GM23338 (cell line): ENCODE measurements around the gene TMPRSS5. TPM values are rescaled to one million over a fixed set of nuclear protein-coding genes. Genes with fewer than 3 reads are reported as not detected.

Source experiments
- ATAC-seq: fragments of 200-7000 bp; cut with Tn5 transposase; 3 replicates; pipeline ENCODE4 v1.9.1; 2020
- DNase-seq: peaks from one replicate; pipeline ENCODE4 v3.0.0-alpha.2; 2015; ENCODE audit warnings: low spot score
- H2AFZ ChIP-seq: fragments of 200-600 bp; sonication (generic); 2 replicates; pipeline ENCODE4 v1.8.0; 2016; ENCODE audit warnings: antibody characterized with exemption, mild to moderate bottlenecking, moderate library complexity
- H3F3A ChIP-seq: fragments of 200-600 bp; sonication (generic); replicated peaks from 2 replicates; pipeline ENCODE4 v1.8.0; 2017; ENCODE audit warnings: antibody characterized with exemption, mixed run types, low read depth
- H3K27ac ChIP-seq: fragments of 200-600 bp; sonication (generic); 2 replicates; pipeline ENCODE4 v1.6.1; 2016; ENCODE audit warnings: low read depth
- H3K27me3 ChIP-seq: fragments of 200-600 bp; sonication (generic); 2 replicates; pipeline ENCODE4 v1.8.0; 2016; ENCODE audit warnings: mild to moderate bottlenecking, mixed run types, moderate library complexity; ENCODE audit not compliant: insufficient read depth
- H3K36me3 ChIP-seq: fragments of 200-600 bp; sonication (generic); 2 replicates; pipeline ENCODE4 v1.8.0; 2016; ENCODE audit warnings: mild to moderate bottlenecking; ENCODE audit not compliant: insufficient read depth
- H3K4me1 ChIP-seq: fragments of 200-600 bp; sonication (generic); 2 replicates; pipeline ENCODE4 v1.8.0; 2016; ENCODE audit warnings: mild to moderate bottlenecking, moderate library complexity; ENCODE audit not compliant: insufficient read depth
- H3K4me2 ChIP-seq: fragments of 200-600 bp; sonication (generic); 2 replicates; pipeline ENCODE4 v1.7.1; 2017; ENCODE audit warnings: mixed run types
- H3K4me3 ChIP-seq: fragments of 200-600 bp; sonication (generic); 2 replicates; pipeline ENCODE4 v1.6.1; 2016; ENCODE audit warnings: mixed run types
- H3K79me2 ChIP-seq: fragments of 200-600 bp; sonication (generic); replicated peaks from 2 replicates; pipeline ENCODE4 v1.8.0; 2017; ENCODE audit warnings: mild to moderate bottlenecking; ENCODE audit not compliant: insufficient read depth
- H3K9me2 ChIP-seq: fragments of 200-600 bp; sonication (generic); 2 replicates; pipeline ENCODE4 v1.8.0; 2017; ENCODE audit not compliant: insufficient read depth
- H4K20me1 ChIP-seq: fragments of 200-600 bp; sonication (generic); replicated peaks from 2 replicates; pipeline ENCODE4 v1.8.0; 2017; ENCODE audit warnings: mild to moderate bottlenecking; ENCODE audit not compliant: insufficient read depth
- H3K27ac Mint-ChIP-seq: 2 replicates; pipeline ENCODE4 v1.8.0; 2020; ENCODE audit warnings: inconsistent platforms, mild to moderate bottlenecking, moderate library complexity, mixed read lengths
- H3K27me3 Mint-ChIP-seq: 3 replicates; pipeline ENCODE4 v1.8.0; 2022; ENCODE audit warnings: low read depth, mild to moderate bottlenecking, moderate library complexity, mixed read lengths, inconsistent platforms; ENCODE audit not compliant: insufficient read depth, poor library complexity
- H3K36me3 Mint-ChIP-seq: 3 replicates; pipeline ENCODE4 v1.8.0; 2021; ENCODE audit warnings: low read depth, mild to moderate bottlenecking, inconsistent platforms, moderate library complexity, mixed read lengths
- H3K4me1 Mint-ChIP-seq: 3 replicates; pipeline ENCODE4 v1.8.0; 2020; ENCODE audit warnings: mild to moderate bottlenecking, inconsistent platforms, mixed read lengths
- H3K4me3 Mint-ChIP-seq: 3 replicates; pipeline ENCODE4 v1.8.0; 2021; ENCODE audit warnings: moderate library complexity, mild to moderate bottlenecking, inconsistent platforms, mixed read lengths
- H3K9me3 Mint-ChIP-seq: 3 replicates; pipeline ENCODE4 v1.8.0; 2020; ENCODE audit warnings: moderate library complexity, mild to moderate bottlenecking, inconsistent platforms, mixed read lengths
- CREB1 ChIP-seq: fragments of 250-450 bp; sonication (Bioruptor Pico); IDR thresholded peaks from 2 replicates; pipeline ENCODE4 v1.5.0; 2020; ENCODE audit warnings: low read depth, mild to moderate bottlenecking, moderate library complexity
- EZH2 ChIP-seq: fragments of 200-600 bp; sonication (generic); IDR thresholded peaks from one replicate; pipeline ENCODE4 v1.8.0; 2017; ENCODE audit warnings: antibody characterized with exemption, mild to moderate bottlenecking, low read depth; ENCODE audit not compliant: unreplicated experiment
- NANOG ChIP-seq: IDR thresholded peaks from 2 replicates; pipeline ENCODE4 v1.6.1; 2016; ENCODE audit warnings: antibody characterized with exemption, borderline replicate concordance
- POLR2AphosphoS5 ChIP-seq: IDR thresholded peaks from 2 replicates; pipeline ENCODE4 v1.6.1; 2016; ENCODE audit warnings: antibody characterized with exemption, low read depth
- STAT1 ChIP-seq: IDR thresholded peaks from one replicate; pipeline ENCODE4 v1.6.1; 2016; ENCODE audit warnings: antibody characterized with exemption; ENCODE audit not compliant: unreplicated experiment
- ZNF114 ChIP-seq: fragments of 250-450 bp; sonication (Bioruptor Pico); IDR thresholded peaks from 2 replicates; pipeline ENCODE4 v1.5.0; 2020; ENCODE audit warnings: mild to moderate bottlenecking, moderate library complexity
- polyA plus RNA-seq: library from polyadenylated mRNA; unstranded; fragments of >200 nt; fragmentation: Nextera tagmentation; extraction: Ambion mirVana; gene quantifications from 2 replicates; pipeline ENCODE4 v1.2.1, GENCODE V29; 2016
- total RNA-seq: library from RNA; depleted of rRNA; stranded (reverse); fragments of >200 nt; shearing (Covaris generic); gene quantifications from 2 replicates; pipeline ENCODE4 v1.2.3, GENCODE V29; 2014
- TF ChIP-seq, protein P1 (sequence below): IDR thresholded peaks from 2 replicates; pipeline ENCODE4 v1.6.1; 2016; ENCODE audit warnings: antibody characterized with exemption
- TF ChIP-seq, protein P2 (sequence below): fragments of 250-450 bp; sonication (Bioruptor Pico); IDR thresholded peaks from 2 replicates; pipeline ENCODE4 v1.5.0; 2020; ENCODE audit warnings: mild to moderate bottlenecking, moderate library complexity
- TF ChIP-seq, protein P3 (sequence below), 2 experiments: fragments of 200-600 bp in 1 of 2; sonication (generic) in 1 of 2; conservative IDR thresholded peaks; 2 replicates each; pipeline versions ENCODE4 v1.5.1 to v1.6.1; 2016 to 2017; ENCODE audit warnings: antibody characterized with exemption in 2 of 2, low read depth in 2 of 2, mild to moderate bottlenecking in 2 of 2, moderate library complexity in 1 of 2

The TMPRSS5 gene
- total and polyA plus RNA-seq, 2 experiments from 2014 or later: not detected

DNA sequence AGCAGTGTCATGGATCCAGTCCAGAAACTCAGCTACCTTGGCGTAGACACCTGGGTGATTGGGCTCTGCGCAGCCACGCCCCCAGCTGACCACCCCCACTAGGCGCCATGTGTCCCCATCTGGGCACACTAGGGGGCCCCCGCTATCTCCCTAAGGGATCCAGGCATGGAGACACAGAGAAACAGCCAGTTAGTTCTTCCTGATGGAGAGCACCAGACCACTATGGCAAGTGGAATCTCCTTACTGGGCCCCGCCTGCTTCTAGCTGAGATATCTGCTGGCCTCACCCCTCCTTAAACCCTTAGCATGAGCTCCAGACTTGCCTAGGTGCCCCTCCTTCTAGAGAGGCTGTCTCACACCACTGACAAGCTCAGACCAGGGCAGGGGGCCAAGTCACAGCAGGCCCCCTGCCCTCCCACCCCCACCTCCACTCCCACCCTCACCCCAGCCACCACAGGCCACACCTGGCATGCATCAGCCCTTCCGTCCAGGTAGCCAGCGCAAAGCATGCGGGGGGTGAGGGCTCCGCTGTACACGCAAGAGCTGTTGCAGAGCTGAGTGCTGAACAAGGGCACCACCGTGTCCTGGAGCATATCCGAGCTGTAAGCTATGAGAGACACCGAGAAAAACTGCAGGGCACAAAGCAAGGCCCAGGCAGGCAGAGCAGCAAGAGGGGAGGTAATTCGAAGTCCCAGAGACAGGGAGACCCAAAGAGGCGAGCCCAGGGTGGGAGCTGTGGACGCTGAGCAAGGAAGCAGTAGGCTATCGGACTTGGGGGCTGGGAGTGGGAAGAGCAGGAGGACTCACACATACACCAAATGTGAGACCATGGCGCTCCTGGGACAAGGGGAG lies 16.1 kb downstream of the TMPRSS5 start:
- Histone ChIP-seq H3K79me2 (no peaks in the 10 kb centered on the region), H3K9me2 (no peaks in the 10 kb centered on the region), H3K4me3 (no peak overlapping the region), H3K4me2 (no peak overlapping the region), H3K27ac (no peak overlapping the region), H3K36me3 (no peaks in the 10 kb centered on the region), H3K4me1 (no peaks in the 10 kb centered on the region), H3K27me3 (no peaks in the 10 kb centered on the region), H2AFZ (no peak overlapping the region), H3F3A (no peaks in the 10 kb centered on the region), H4K20me1 (no peaks in the 10 kb centered on the region)
- H3K4me3 Mint-ChIP-seq: no peak overlapping the region
- H3K27ac Mint-ChIP-seq: peak overlapping the region; percentile 36; the same call in 1 of the 2 replicates
- TF ChIP-seq, protein P1, sequence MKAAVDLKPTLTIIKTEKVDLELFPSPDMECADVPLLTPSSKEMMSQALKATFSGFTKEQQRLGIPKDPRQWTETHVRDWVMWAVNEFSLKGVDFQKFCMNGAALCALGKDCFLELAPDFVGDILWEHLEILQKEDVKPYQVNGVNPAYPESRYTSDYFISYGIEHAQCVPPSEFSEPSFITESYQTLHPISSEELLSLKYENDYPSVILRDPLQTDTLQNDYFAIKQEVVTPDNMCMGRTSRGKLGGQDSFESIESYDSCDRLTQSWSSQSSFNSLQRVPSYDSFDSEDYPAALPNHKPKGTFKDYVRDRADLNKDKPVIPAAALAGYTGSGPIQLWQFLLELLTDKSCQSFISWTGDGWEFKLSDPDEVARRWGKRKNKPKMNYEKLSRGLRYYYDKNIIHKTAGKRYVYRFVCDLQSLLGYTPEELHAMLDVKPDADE: no peak
- no peak for TF ChIP-seq STAT1
- peaks cover 5% of the 10 kb centered on the region for H3K27me3 Mint-ChIP-seq
- ATAC-seq: no peak
- no peaks in the 10 kb centered on the region for H3K36me3 Mint-ChIP-seq
- DNase-seq: no peak
- peaks cover 4% of the 10 kb centered on the region; the same call in 2 of the 3 replicates for H3K4me1 Mint-ChIP-seq
- H3K9me3 Mint-ChIP-seq: no peaks in the 10 kb centered on the region

DNA sequence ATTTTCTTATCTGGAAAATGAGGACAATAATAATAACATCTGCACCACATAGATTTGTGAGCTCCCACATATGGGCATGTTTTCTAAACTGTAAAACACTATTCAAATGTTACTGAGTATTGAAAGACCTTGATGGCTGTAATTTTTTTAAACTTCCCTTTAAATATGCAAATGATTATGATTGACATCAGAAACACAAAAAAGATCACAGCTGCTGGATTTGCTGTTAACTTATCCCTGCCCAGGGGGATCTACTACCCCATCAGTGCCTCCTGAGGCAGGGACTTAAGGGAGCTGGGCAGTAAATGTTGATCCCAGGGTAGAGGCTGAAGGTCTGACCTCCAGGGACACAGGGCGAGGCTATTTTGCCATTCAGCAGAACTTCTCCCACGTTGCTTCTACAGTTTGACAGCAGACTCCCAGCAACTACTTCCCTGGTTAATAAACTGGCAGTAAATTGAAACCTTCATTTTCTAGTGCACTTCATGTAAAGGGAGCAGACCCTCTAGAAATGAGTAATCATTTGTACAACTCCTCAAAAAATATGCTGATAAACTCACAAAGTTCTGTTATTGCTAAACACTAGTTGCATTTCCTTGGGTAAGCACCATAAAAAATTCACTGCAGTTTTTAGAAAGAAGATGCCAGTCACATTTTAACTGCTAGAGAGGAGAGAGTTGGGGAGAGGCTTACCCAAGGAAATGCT lies 20.3 kb downstream of the TMPRSS5 start:
- peaks cover 7% of the 10 kb centered on the region for H3K4me1 Mint-ChIP-seq
- H3F3A ChIP-seq: no peaks in the 10 kb centered on the region
- H3K27me3 Mint-ChIP-seq: peaks cover 5% of the 10 kb centered on the region
- H3K36me3 Mint-ChIP-seq: no peaks in the 10 kb centered on the region
- no peak overlapping the region for H3K4me3 Mint-ChIP-seq
- no peaks in the 10 kb centered on the region for H3K27me3 ChIP-seq
- no peaks in the 10 kb centered on the region for H3K79me2 ChIP-seq
- H3K4me2 ChIP-seq: no peak overlapping the region
- no peaks in the 10 kb centered on the region for H3K9me3 Mint-ChIP-seq
- no peak overlapping the region for H3K4me3 ChIP-seq
- H3K4me1 ChIP-seq: no peaks in the 10 kb centered on the region
- H3K27ac ChIP-seq: no peak overlapping the region
- H3K36me3 ChIP-seq: no peaks in the 10 kb centered on the region
- H3K9me2 ChIP-seq: no peaks in the 10 kb centered on the region; the same call in 1 of the 2 replicates
- H2AFZ ChIP-seq: no peak overlapping the region
- H4K20me1 ChIP-seq: no peaks in the 10 kb centered on the region
- no peak for DNase-seq
- no peak overlapping the region for H3K27ac Mint-ChIP-seq
- ATAC-seq: no peak
- TF ChIP-seq STAT1 (no peak), ZNF114 (no peak), NANOG (no peak), EZH2 (no peak), CREB1 (CRISPR knock-in tag) (no peak), POLR2AphosphoS5 (no peak)
- TF ChIP-seq, protein P2, sequence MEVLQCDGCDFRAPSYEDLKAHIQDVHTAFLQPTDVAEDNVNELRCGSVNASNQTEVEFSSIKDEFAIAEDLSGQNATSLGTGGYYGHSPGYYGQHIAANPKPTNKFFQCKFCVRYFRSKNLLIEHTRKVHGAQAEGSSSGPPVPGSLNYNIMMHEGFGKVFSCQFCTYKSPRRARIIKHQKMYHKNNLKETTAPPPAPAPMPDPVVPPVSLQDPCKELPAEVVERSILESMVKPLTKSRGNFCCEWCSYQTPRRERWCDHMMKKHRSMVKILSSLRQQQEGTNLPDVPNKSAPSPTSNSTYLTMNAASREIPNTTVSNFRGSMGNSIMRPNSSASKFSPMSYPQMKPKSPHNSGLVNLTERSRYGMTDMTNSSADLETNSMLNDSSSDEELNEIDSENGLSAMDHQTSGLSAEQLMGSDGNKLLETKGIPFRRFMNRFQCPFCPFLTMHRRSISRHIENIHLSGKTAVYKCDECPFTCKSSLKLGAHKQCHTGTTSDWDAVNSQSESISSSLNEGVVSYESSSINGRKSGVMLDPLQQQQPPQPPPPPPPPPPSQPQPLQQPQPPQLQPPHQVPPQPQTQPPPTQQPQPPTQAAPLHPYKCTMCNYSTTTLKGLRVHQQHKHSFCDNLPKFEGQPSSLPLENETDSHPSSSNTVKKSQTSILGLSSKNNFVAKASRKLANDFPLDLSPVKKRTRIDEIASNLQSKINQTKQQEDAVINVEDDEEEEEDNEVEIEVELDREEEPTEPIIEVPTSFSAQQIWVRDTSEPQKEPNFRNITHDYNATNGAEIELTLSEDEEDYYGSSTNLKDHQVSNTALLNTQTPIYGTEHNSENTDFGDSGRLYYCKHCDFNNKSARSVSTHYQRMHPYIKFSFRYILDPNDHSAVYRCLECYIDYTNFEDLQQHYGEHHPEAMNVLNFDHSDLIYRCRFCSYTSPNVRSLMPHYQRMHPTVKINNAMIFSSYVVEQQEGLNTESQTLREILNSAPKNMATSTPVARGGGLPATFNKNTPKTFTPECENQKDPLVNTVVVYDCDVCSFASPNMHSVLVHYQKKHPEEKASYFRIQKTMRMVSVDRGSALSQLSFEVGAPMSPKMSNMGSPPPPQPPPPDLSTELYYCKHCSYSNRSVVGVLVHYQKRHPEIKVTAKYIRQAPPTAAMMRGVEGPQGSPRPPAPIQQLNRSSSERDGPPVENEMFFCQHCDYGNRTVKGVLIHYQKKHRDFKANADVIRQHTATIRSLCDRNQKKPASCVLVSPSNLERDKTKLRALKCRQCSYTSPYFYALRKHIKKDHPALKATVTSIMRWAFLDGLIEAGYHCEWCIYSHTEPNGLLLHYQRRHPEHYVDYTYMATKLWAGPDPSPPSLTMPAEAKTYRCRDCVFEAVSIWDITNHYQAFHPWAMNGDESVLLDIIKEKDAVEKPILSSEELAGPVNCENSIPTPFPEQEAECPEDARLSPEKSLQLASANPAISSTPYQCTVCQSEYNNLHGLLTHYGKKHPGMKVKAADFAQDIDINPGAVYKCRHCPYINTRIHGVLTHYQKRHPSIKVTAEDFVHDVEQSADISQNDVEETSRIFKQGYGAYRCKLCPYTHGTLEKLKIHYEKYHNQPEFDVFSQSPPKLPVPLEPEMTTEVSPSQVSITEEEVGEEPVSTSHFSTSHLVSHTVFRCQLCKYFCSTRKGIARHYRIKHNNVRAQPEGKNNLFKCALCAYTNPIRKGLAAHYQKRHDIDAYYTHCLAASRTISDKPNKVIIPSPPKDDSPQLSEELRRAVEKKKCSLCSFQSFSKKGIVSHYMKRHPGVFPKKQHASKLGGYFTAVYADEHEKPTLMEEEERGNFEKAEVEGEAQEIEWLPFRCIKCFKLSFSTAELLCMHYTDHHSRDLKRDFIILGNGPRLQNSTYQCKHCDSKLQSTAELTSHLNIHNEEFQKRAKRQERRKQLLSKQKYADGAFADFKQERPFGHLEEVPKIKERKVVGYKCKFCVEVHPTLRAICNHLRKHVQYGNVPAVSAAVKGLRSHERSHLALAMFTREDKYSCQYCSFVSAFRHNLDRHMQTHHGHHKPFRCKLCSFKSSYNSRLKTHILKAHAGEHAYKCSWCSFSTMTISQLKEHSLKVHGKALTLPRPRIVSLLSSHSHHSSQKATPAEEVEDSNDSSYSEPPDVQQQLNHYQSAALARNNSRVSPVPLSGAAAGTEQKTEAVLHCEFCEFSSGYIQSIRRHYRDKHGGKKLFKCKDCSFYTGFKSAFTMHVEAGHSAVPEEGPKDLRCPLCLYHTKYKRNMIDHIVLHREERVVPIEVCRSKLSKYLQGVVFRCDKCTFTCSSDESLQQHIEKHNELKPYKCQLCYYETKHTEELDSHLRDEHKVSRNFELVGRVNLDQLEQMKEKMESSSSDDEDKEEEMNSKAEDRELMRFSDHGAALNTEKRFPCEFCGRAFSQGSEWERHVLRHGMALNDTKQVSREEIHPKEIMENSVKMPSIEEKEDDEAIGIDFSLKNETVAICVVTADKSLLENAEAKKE (CRISPR knock-in tag): no peak
- TF ChIP-seq, protein P3, sequence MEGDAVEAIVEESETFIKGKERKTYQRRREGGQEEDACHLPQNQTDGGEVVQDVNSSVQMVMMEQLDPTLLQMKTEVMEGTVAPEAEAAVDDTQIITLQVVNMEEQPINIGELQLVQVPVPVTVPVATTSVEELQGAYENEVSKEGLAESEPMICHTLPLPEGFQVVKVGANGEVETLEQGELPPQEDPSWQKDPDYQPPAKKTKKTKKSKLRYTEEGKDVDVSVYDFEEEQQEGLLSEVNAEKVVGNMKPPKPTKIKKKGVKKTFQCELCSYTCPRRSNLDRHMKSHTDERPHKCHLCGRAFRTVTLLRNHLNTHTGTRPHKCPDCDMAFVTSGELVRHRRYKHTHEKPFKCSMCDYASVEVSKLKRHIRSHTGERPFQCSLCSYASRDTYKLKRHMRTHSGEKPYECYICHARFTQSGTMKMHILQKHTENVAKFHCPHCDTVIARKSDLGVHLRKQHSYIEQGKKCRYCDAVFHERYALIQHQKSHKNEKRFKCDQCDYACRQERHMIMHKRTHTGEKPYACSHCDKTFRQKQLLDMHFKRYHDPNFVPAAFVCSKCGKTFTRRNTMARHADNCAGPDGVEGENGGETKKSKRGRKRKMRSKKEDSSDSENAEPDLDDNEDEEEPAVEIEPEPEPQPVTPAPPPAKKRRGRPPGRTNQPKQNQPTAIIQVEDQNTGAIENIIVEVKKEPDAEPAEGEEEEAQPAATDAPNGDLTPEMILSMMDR (conservative IDR thresholded peaks at IDR 0.05; ENCODE audit: low read depth in 2 of 2): no peak
